ENCODE measurements around the gene INS. TPM values are rescaled to one million over a fixed set of nuclear protein-coding genes. Genes with fewer than 3 reads are reported as not detected.

INS gene
- polyA plus RNA-seq, 1 donor from 2014 or later, result not detected

DNA sequence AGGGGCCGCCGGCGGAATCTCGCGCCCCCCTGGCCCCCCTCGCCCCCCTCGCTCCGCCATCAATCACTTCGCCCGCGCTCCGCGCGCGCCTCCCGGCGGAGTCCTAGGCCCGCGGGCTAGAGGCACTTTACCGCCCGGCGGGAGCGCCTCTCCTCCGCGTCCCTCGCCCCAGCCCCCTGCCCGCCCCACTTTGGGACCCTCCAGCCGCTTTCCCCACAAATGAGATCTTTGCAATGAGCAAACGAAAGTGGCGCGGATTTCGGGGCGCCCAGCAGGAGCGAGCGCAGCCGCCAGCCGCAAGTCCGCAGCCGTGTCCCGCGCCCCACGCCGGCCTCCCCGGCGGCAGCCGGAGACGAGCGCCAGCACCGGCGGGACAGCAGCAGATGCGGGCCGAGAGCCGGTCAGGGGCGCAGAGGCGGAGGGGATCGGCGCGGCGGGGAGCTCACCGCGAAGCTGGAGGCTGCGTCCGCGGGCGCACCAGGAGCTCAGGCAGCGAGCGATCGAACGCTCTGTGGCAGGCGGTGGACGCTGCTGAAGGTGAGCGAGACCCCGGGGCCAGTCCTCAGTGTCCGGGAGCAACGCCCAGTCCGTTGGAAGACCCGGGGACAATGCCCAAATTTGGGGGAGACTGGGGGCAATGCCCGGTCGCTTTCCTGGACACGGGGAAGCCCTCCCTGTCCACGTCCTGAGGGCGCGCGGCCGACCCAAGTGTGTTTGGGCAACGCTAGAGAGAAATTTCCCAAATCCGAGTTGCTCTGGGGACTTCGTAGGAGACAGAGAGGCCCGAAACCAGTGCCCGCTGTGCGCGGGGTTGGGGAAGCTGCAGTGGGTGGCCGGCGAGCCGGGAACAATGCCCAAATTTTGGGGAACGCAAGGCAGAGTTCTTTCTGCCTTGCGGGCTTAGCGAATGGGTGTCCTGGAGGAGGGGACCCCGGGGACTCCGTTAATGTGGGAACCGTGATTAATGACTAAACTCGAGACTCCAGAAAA is 20.3 kb downstream of the INS start:
- peak overlapping the region; percentile 51 to 77 (median 77) for H3K27ac Mint-ChIP-seq
- peak overlapping the region in 2 of 4 donors; percentile 59 to 72 for H3K4me3 Mint-ChIP-seq
- peaks cover 0 to 9% (median 7%) of the 10 kb centered on the region in 3 donors for H3K4me1 Mint-ChIP-seq
- H3K9me3 Mint-ChIP-seq, result no peaks in the 10 kb centered on the region
- H3K36me3 Mint-ChIP-seq, result no peaks in the 10 kb centered on the region
- peaks cover 48% of the 10 kb centered on the region for H3K27me3 Mint-ChIP-seq

DNA sequence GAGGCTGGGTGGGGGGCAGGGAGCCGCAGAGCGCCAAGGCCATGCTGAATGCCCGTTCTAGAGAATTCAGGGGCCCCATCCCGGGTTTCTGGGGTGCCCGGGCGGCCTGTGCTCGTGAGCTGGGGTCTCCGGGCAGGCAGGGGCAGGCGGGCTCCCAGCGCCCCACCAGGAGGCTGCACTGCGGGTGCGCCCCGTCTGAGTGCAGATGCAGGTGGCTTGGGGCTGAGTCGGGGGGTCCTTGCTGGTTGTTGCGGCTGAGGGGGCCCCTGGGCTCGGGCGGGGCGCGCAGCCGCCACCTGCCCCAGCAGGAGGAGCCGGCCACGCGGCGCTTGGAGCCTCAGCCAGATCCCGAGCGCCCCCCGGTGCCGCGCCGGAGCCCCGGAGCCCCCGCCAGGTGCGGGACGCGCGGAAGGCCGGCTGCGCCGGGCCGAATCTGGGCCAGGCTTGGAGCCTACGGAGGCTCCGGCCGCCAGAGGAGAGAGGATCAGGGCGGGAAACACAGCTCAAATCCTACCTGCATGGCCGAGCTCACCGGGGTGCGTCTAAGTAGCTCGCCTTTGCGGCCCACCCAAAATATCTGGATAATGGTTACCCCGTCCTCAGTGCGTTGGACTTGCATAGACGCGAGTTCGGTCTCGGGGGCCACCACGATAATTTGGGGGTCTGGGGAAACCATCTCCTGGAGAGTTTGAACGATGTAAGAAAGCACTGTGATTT is 21.2 kb downstream of the INS start:
- no peaks in the 10 kb centered on the region for H3K9me3 Mint-ChIP-seq
- peak overlapping the region in 2 of 4 donors; percentile 38 to 52 for H3K4me3 Mint-ChIP-seq
- peaks cover 0 to 9% (median 7%) of the 10 kb centered on the region in 3 donors for H3K4me1 Mint-ChIP-seq
- no peaks in the 10 kb centered on the region for H3K36me3 Mint-ChIP-seq
- no peak overlapping the region for H3K27ac Mint-ChIP-seq
- H3K27me3 Mint-ChIP-seq, result peaks cover 49% of the 10 kb centered on the region

DNA sequence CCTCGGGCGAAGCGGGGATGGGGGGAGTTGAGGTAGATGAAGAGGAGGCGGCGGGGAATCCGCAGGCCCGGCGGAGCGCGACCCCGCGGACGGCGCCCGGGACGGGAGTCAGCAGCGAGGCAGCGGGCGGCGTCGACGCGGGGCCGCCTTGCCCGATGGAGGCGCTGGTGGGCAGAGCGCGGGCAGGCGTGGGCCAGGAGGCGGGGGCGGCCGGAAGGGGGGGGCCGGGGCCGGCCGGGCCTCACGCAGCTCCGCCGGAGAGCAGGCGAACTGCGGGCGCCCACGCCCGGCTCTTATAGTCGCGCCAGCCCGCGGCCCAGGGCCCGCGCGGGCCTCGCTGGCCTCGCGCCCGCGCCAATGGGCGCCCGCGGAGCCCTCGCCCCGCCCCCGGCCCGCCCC is 21.9 kb downstream of the INS start, which contains the start of gene IGF2:
Gene IGF2 (minus strand): TSS at position 267 of the 399 bp plus-strand sequence. CDS start 3,866 bp downstream, outside the sequence.
- H3K4me1 Mint-ChIP-seq, result peaks cover 0 to 9% (median 7%) of the 10 kb centered on the region in 3 donors
- peaks cover 48% of the 10 kb centered on the region for H3K27me3 Mint-ChIP-seq
- H3K36me3 Mint-ChIP-seq, result no peaks in the 10 kb centered on the region
- H3K9me3 Mint-ChIP-seq, result no peaks in the 10 kb centered on the region
- no peak within 1 kb of the TSS for H3K27ac Mint-ChIP-seq
- peak within 1 kb of the TSS; percentile 62 to 91 (median 82) for H3K4me3 Mint-ChIP-seq

DNA sequence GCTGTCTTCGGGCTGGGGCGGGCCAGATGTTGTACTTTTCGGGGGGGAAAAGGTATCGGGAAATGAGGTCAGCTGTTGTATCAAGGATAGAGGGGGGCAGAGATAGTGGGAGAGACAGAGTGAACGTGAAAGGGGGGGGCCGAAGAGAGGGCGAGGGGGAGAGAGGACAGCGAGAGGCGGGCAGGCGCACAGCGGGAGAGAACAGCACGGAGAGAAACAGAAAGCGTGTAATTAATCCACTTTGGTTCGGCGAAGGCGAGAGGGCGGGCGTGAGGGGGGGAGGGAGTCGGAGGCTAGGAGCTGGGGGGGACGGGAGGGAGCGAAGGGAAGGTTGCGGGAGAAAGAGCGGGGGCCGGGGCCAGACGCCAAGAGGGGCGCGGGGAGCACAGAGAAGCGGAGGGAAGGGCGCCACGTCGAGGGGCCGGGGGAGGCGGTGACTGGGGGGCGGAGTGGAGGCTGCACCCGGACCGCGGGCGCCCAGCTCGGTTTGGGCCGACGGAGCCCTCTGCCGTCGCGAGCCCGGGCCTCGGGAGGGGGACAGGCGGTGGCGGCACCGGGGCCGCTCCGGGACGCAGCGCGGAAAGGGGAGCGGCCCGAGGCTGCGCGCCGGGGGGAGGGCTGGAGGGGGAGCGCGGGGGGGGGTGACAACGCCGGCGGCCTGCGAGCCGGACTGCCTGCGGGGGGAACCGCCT is 22.4 kb downstream of the INS start:
- peak overlapping the region; percentile 62 to 91 (median 82) for H3K4me3 Mint-ChIP-seq
- H3K4me1 Mint-ChIP-seq, result peaks cover 0 to 8% (median 7%) of the 10 kb centered on the region in 3 donors
- H3K9me3 Mint-ChIP-seq, result no peaks in the 10 kb centered on the region
- no peak overlapping the region for H3K27ac Mint-ChIP-seq
- H3K27me3 Mint-ChIP-seq, result peaks cover 49% of the 10 kb centered on the region
- no peaks in the 10 kb centered on the region for H3K36me3 Mint-ChIP-seq

DNA sequence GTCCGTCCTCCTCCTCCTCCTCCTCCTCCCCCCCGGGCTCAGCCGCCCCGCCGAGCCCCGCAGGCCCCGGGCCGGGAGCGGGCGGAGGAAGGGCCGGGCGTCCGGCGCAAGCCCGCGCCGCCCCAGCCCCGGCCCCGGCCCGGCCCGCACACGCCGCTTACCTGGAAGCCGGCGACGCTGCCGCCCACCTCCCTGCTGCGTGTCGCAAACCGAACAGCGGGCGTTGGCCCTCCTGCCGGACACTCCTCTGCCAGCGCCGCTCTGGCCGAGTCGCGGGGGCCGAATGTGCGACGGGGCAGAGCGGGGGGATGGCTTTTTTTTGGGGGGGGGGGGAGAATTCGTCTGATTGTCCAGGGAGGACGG is 23.0 kb downstream of the INS start:
- Mint-ChIP-seq H3K27me3 (peaks cover 49% of the 10 kb centered on the region), H3K27ac (no peak overlapping the region)

DNA sequence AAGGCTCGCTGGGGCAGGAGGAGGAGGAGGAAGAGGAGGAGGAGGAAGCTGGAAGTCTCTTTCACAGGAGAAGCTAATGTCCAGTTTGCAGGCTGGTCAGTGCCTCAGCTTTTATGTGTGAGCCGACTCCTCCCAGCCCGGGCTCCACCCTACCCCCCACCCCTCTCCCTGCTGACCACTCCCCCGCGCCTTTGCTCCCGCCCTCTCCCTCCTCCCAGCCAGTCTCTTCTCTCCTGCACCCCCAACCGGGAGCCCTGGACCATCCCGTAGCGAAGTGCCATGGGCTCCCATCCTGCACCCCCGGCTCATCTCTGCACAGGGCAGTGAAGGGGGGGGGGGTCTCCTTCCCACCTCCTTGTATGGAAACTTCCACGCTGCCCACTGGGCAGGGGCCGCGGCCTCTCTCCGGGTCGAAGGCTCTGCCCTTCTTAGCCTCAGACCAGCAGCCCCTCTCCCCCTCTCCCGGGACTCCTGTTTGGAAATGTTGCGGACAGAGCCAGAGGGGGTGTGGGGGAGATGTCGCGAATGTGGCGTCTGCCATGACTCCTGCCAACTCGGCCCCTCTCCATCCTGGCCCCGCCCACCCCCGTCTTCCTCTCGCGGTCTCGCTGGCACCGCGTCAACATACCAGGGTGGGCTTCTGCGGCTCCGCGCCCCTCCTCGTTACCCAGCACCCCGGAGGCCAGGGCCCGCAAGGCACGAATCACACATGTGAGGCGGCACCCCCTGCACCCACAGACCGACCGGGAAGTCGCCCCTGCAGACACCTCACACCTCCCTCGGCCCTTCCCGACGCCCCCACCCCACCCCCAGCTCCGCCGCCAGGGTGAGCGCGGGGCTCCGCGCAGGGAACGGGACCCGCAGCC is 23.6 kb downstream of the INS start:
- peak overlapping the region in 1 of 3 donors; percentile 31 for H3K27ac Mint-ChIP-seq
- no peaks in the 10 kb centered on the region for H3K9me3 Mint-ChIP-seq
- peak overlapping the region in 2 of 4 donors; percentile 9 to 52 for H3K4me3 Mint-ChIP-seq
- H3K27me3 Mint-ChIP-seq, result peaks cover 47% of the 10 kb centered on the region
- peaks cover 0 to 5% (median 4%) of the 10 kb centered on the region in 3 donors for H3K4me1 Mint-ChIP-seq
- H3K36me3 Mint-ChIP-seq, result no peaks in the 10 kb centered on the region

More for the DNA sequence above, 23.0 kb downstream of the INS start:
- H3K9me3 Mint-ChIP-seq, result no peaks in the 10 kb centered on the region
- no peaks in the 10 kb centered on the region for H3K36me3 Mint-ChIP-seq
- H3K4me3 Mint-ChIP-seq, result peak overlapping the region; percentile 62 to 91 (median 82)
- H3K4me1 Mint-ChIP-seq, result peaks cover 0 to 7% (median 7%) of the 10 kb centered on the region in 3 donors

DNA sequence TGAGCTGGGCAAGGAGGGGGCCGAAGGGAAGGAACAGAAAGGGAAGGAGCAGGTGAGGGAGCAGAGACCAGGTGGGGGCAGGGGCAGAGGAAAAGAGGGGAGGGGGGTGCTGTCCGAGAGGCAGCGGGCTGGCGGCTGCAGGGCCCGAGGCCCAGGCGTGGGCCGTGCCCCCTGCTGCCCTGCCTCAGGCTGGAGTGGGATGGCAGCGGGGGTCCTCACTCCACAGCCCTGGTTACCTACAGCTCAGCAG is 24.1 kb downstream of the INS start:
- peaks cover 42% of the 10 kb centered on the region for H3K27me3 Mint-ChIP-seq
- no peak overlapping the region for H3K4me3 Mint-ChIP-seq
- H3K27ac Mint-ChIP-seq, result no peak overlapping the region
- H3K4me1 Mint-ChIP-seq, result peaks cover 0 to 5% (median 4%) of the 10 kb centered on the region in 3 donors
- H3K9me3 Mint-ChIP-seq, result peaks cover 0 to 2% (median 0%) of the 10 kb centered on the region in 3 donors
- no peaks in the 10 kb centered on the region for H3K36me3 Mint-ChIP-seq

DNA sequence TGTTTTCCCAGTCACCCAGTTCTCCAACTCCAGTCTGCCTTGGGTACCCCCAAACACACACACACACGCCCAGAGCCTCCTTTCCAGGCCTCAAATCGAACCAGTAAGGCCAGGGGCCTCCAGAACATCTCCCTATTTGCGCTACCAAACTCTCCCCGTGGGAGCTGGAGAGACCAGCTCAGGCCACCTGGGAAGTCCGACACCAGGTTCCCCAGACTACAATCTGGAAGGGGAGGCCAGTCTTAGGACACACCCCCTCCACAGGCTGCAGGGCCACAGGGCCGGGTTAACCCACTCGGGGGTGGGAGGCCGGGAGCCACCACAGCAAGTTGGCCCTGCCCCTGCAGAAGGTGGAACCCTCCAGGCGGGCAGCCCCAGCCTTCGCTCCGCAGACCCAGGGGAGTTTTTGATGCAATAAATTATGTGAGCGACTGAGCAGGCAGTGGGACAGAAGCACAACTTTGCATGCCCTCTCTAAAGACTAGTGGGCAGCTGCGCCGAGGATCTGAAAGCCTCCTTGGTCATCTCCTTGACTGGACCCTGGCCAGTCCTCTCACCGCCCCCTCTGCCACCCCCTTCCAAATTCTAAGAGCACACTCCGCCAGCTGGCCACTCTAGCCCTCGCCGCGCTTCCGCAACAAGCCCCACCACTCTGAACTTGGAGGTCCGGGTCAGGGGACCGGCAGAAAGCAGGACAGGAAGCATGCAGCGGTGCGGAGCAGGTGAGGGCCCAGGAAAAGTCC is 24.6 kb downstream of the INS start:
- Mint-ChIP-seq H3K27me3 (peaks cover 41% of the 10 kb centered on the region), H3K36me3 (peaks cover 1% of the 10 kb centered on the region), H3K27ac (peak overlapping the region in 1 of 3 donors; percentile 83), H3K4me3 (no peak overlapping the region), H3K9me3 (peaks cover under 1 to 2% (median 1%) of the 10 kb centered on the region in 3 donors), H3K4me1 (peaks cover 0 to 5% (median 2%) of the 10 kb centered on the region in 3 donors)

DNA sequence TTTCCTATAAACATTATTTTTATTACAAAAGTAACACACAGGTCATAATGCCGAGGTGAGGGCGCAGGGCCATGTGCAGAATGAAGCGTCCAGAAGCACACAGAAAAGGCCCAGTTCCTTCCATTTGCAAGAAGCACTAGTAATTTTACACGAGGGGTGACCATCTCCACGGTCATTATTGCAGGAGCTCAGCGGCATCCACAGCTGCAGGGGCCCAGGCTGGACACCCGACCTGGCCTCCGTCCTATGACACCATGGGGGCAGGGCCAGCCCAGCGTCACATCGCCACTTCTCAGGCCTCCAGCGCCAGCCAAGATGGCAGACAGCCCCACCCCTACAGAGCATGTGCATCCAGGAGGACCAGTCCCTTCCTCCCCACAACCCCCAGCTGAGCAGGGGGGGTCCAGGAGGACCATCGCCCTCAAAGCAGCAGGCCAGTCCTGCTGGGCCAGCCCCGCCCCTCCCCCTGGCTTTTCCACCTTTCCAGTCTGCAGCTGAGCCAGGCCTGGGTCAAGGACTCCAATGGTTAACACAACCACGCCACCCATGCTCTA is 25.3 kb downstream of the INS start:
- no peak overlapping the region for H3K4me3 Mint-ChIP-seq
- H3K27me3 Mint-ChIP-seq, result peaks cover 35% of the 10 kb centered on the region
- peaks cover 0 to 3% (median 2%) of the 10 kb centered on the region in 3 donors for H3K4me1 Mint-ChIP-seq
- H3K27ac Mint-ChIP-seq, result no peak overlapping the region
- H3K9me3 Mint-ChIP-seq, result peaks cover 1 to 5% (median 2%) of the 10 kb centered on the region in 3 donors
- H3K36me3 Mint-ChIP-seq, result peaks cover 3% of the 10 kb centered on the region

DNA sequence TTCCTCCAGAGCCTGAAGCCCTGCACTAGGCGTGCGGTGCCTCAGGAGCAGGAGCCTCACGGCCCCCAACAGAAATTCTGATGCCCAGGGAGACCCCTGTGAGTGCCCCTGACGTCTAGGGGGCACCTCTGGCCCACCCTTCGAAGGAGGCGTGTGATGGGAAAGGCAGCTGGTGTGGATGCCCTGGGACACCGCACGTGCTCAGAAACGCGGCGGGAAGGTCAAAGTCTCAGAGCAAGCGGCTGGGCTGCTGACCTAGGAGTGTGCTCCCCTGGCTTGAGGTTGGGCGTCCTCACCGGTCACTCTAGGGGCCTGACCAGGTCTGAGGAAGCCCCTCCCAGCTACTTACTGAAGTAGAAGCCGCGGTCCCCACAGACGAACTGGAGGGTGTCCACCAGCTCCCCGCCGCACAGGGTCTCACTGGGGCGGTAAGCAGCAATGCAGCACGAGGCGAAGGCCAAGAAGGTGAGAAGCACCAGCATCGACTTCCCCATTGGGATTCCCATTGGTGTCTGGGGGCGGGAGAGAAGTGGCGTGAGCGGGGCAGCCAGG is 25.9 kb downstream of the INS start:
- peaks cover 35% of the 10 kb centered on the region for H3K27me3 Mint-ChIP-seq
- H3K27ac Mint-ChIP-seq, result no peak overlapping the region

DNA sequence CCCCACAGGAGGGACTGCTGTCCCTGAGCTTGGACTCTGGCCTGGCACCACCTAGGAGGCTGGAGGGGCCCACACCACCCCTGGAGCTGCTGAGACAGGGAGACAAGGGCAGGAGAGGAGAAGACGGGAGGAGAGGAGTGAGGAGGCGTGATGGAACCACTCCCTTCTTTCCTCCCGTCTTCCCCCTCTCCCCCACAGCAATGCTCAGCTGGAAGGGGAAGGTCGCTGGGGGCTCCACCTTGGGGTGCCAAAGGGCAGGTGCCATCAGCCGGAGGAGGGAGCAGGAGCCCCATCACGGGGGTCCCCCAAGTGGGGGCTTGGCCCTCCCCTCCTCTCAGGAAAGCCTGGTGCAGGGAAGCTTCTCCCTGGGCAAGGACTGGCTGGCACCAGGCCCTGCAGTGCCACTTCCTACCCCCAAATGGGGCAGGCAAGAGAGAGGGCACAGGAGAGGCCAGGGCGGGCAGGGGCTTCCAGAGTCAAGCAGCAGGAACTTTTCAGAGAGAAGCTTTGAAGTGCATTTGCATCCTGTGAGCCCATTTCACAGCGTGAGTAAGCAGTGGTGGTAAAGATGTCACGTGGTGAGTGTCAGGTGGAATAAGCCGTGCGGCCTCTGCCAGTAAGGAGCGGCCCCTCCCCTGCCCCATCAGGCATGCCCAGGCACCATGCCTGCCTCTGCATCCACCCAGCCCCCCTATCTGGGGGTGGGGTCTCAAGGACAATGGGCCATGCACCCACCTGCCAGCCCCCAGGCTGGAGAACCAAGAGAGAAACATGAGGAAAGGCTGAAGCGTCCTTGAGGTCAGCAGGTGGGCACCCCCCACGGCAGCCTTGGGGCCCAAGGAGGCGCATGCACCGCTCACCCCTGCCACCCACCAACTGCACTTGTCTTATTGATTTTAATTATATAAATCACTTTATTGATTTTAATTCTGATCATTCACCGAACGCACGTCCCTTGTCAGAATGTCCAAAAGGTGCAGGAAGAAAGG is 26.7 kb downstream of the INS start:
- Mint-ChIP-seq H3K36me3 (peaks cover 3% of the 10 kb centered on the region), H3K4me3 (no peak overlapping the region), H3K27ac (no peak overlapping the region), H3K27me3 (peaks cover 33% of the 10 kb centered on the region), H3K9me3 (peaks cover 1 to 5% (median 2%) of the 10 kb centered on the region in 3 donors), H3K4me1 (peaks cover 0 to 3% (median 2%) of the 10 kb centered on the region in 3 donors)

More for the DNA sequence above, 25.9 kb downstream of the INS start:
- Mint-ChIP-seq H3K9me3 (peaks cover 1 to 5% (median 2%) of the 10 kb centered on the region in 3 donors), H3K4me1 (peaks cover 0 to 3% (median 2%) of the 10 kb centered on the region in 3 donors), H3K36me3 (peaks cover 3% of the 10 kb centered on the region), H3K4me3 (no peak overlapping the region)

All from IgD-negative memory B cell (primary cell).